B cell (primary cell): ENCODE data around the gene SHISA3. TPM values are rescaled to one million over a fixed set of nuclear protein-coding genes. Genes with fewer than 3 reads are reported as not detected.

Experiments
- ATAC-seq: fragments of 200-7000 bp; cut with Tn5 transposase; one replicate; pipeline ENCODE4 v1.10.0; 2021; ENCODE audit warnings: low read depth, mild to moderate bottlenecking, moderate number of reproducible peaks, moderate library complexity
- CTCF ChIA-PET: fragments of 350-600 bp; sonication (Branson Sonifier 250); formaldehyde crosslinking; loops from one replicate; lab custom pipeline; 2021; ENCODE audit warnings: antibody characterized with exemption, inconsistent platforms; lab: Charles Lee
- POLR2A ChIA-PET: fragments of 350-600 bp; sonication (Branson Sonifier 250); formaldehyde crosslinking; loops from one replicate; lab custom pipeline; 2021; ENCODE audit warnings: antibody characterized with exemption; lab: Charles Lee
- DNase-seq: peaks from one replicate; pipeline ENCODE4 v3.0.0; 2013
- H2AFZ ChIP-seq: 2 replicates; pipeline ENCODE4 v1.6.1; 2012; ENCODE audit warnings: mild to moderate bottlenecking, low read depth, low read length; ENCODE audit not compliant: insufficient read depth, poor library complexity, severe bottlenecking
- H3K27ac ChIP-seq, 2 donors: 1 replicate in 1 of 2; 2 replicates in 1 of 2; pipeline ENCODE4 v1.5.1; 2012 to 2013; ENCODE audit warnings: low read length in 2 of 2, mild to moderate bottlenecking in 2 of 2, moderate library complexity in 1 of 2
- H3K27me3 ChIP-seq, 4 experiments: fragments of 200-600 bp in 1 of 4; sonication (generic) in 1 of 4; replicated peaks in 1 of 4; 1 replicate in 2 of 4; 2 replicates in 2 of 4; pipeline versions ENCODE4 v1.6.1 to v1.7.0; 2013 to 2016; ENCODE audit warnings: low read length in 3 of 4, mild to moderate bottlenecking in 2 of 4, mixed read lengths in 1 of 4, moderate library complexity in 1 of 4; ENCODE audit not compliant: insufficient read depth in 4 of 4, control insufficient read depth in 3 of 4; ENCODE audit errors: control extremely low read depth in 1 of 4
- H3K36me3 ChIP-seq, 2 experiments: replicated peaks in 1 of 2; 1 replicate in 1 of 2; 2 replicates in 1 of 2; pipeline versions ENCODE4 v1.6.1 to v1.7.1; 2013; ENCODE audit warnings: low read length in 1 of 2; ENCODE audit not compliant: insufficient read depth in 2 of 2, control insufficient read depth in 1 of 2; ENCODE audit errors: control extremely low read depth in 1 of 2, extremely low read depth in 1 of 2
- H3K4me1 ChIP-seq, 2 donors: fragments of 200-600 bp in 1 of 2; sonication (generic) in 1 of 2; 1 replicate in 1 of 2; 2 replicates in 1 of 2; pipeline versions ENCODE4 v1.5.1 to v1.6.1; 2013 to 2017; ENCODE audit warnings: low read length in 2 of 2; ENCODE audit not compliant: control insufficient read depth in 2 of 2, insufficient read depth in 2 of 2
- H3K4me2 ChIP-seq: replicated peaks from 2 replicates; pipeline ENCODE3; 2012; ENCODE audit warnings: mild to moderate bottlenecking, low read depth, low read length; ENCODE audit not compliant: poor library complexity, severe bottlenecking
- H3K4me3 ChIP-seq, 5 experiments: fragments of 200-600 bp in 1 of 5; sonication (generic) in 1 of 5; 1 replicate in 3 of 5; 2 replicates in 2 of 5; pipeline versions ENCODE4 v1.5.1 to v1.7.0; 2011 to 2016; ENCODE audit warnings: low read length in 4 of 5, mild to moderate bottlenecking in 4 of 5, low read depth in 2 of 5, control low read depth in 1 of 5, moderate library complexity in 1 of 5; ENCODE audit not compliant: insufficient read depth in 1 of 5; ENCODE audit errors: control extremely low read depth in 1 of 5, extremely low read depth in 1 of 5
- H3K79me2 ChIP-seq: fragments of 200-600 bp; sonication (generic); one replicate; pipeline ENCODE4 v1.6.0; 2016; ENCODE audit warnings: low read length; ENCODE audit not compliant: control insufficient read depth, insufficient read depth
- H3K9ac ChIP-seq: fragments of 200-600 bp; sonication (generic); 2 replicates; pipeline ENCODE4 v1.6.1; 2017; ENCODE audit warnings: mild to moderate bottlenecking, low read length, moderate library complexity
- H3K9me3 ChIP-seq, 3 donors: one replicate each; pipeline versions ENCODE4 v1.6.1 to v1.7.1; 2013; ENCODE audit warnings: low read length in 2 of 3; ENCODE audit not compliant: control insufficient read depth in 2 of 3, insufficient read depth in 1 of 3; ENCODE audit errors: control extremely low read depth in 1 of 3
- H4K20me1 ChIP-seq: 2 replicates; pipeline ENCODE4 v1.6.0; 2012; ENCODE audit warnings: mild to moderate bottlenecking, low read length; ENCODE audit not compliant: insufficient read depth, control insufficient read depth, poor library complexity, severe bottlenecking
- H3K27ac Mint-ChIP-seq: one replicate; pipeline ENCODE4 v1.8.0; 2021; ENCODE audit warnings: mixed read lengths
- H3K27me3 Mint-ChIP-seq: one replicate; pipeline ENCODE4 v1.8.0; 2021; ENCODE audit warnings: mixed read lengths
- H3K4me1 Mint-ChIP-seq: one replicate; pipeline ENCODE4 v1.8.0; 2021; ENCODE audit warnings: mixed read lengths
- H3K4me3 Mint-ChIP-seq: one replicate; pipeline ENCODE4 v1.8.0; 2021; ENCODE audit warnings: mixed read lengths
- H3K9me3 Mint-ChIP-seq: one replicate; pipeline ENCODE4 v1.8.0; 2022; ENCODE audit warnings: mixed read lengths; ENCODE audit not compliant: insufficient read depth
- CTCF ChIP-seq: fragments of 200-600 bp; IDR thresholded peaks from one replicate; pipeline ENCODE4 v1.8.0; 2022; ENCODE audit warnings: antibody characterized with exemption, mild to moderate bottlenecking
- EZH2 ChIP-seq: IDR thresholded peaks from 2 replicates; pipeline ENCODE4 v1.6.1; 2012; ENCODE audit warnings: borderline replicate concordance, low read depth, mild to moderate bottlenecking, moderate library complexity, low read length; ENCODE audit not compliant: insufficient read depth, poor library complexity, severe bottlenecking
- WGBS: methylation state at CpG from one replicate; pipeline ENCODE4 v1.1.5; 2013; ENCODE audit warnings: missing lambda C conversion rate; ENCODE audit not compliant: insufficient coverage; 5-methylcytosine and 5-hydroxymethylcytosine counted together
- intact Hi-C: fragments of 100-400 bp; cut with micrococcal nuclease; formaldehyde crosslinking; loops from one replicate; pipeline ENCODE4 v1.10.0; 2022
- polyA plus RNA-seq: library from polyadenylated mRNA; depleted of rRNA; stranded (reverse); fragments of >200 nt; gene quantifications from 2 replicates; pipeline ENCODE4 v1.2.3, GENCODE V29; 2012
- total RNA-seq, 2 donors: library from RNA; stranded (reverse); fragments of 120-200 nt in 1 of 2; gene quantifications; 1 replicate in 1 of 2; 2 replicates in 1 of 2; pipeline versions ENCODE4 v1.2.3 to v1.2.4, GENCODE V29; 2013 to 2022

Gene SHISA3
- total and polyA plus RNA-seq, 2 donors (not counting 1 experiment from before 2014, with no cell fraction given) = not detected

- ChIA-PET POLR2A (no interaction called here), CTCF (no interaction called here)
- ATAC-seq (no peak), DNase-seq (no peak)
- Mint-ChIP-seq H3K27me3 (peaks cover 31% of the 10 kb centered on the region), H3K4me1 (no peaks in the 10 kb centered on the region), H3K9me3 (no peaks in the 10 kb centered on the region), H3K27ac (no peak overlapping the region), H3K4me3 (no peak overlapping the region)
- Histone ChIP-seq H3K27me3 (peaks cover 0 to 3% (median 2%) of the 10 kb centered on the region in 4 experiments), H3K27ac (no peak overlapping the region), H3K79me2 (no peaks in the 10 kb centered on the region), H3K9ac (no peak overlapping the region), H3K36me3 (no peaks in the 10 kb centered on the region), H4K20me1 (no peaks in the 10 kb centered on the region), H3K4me2 (no peak overlapping the region), H2AFZ (no peak overlapping the region), H3K9me3 (peaks cover 0 to 2% (median 0%) of the 10 kb centered on the region in 3 donors), H3K4me3 (no peak overlapping the region), H3K4me1 (no peaks in the 10 kb centered on the region)
- WGBS = 100% methylated on average over 4 of the region's 5 CpGs
- intact Hi-C loops = no loop called here
- TF ChIP-seq EZH2 (no peak), CTCF (no peak)
Observed at GRCh38 chr4:42359711-42360110, 37.6 kb upstream of the SHISA3 start.

- Mint-ChIP-seq H3K4me3 (no peak overlapping the region), H3K4me1 (no peaks in the 10 kb centered on the region), H3K9me3 (no peaks in the 10 kb centered on the region), H3K27me3 (peaks cover 27% of the 10 kb centered on the region), H3K27ac (no peak overlapping the region)
- H3K4me2 ChIP-seq = no peak overlapping the region
- ChIA-PET POLR2A (no interaction called here), CTCF (no interaction called here)
- peaks cover 0 to 2% (median 0%) of the 10 kb centered on the region in 3 donors for H3K9me3 ChIP-seq
- ATAC-seq (no peak), DNase-seq (no peak)
- no peak overlapping the region for H3K9ac ChIP-seq
- H2AFZ ChIP-seq = no peak overlapping the region
- intact Hi-C loops = no loop called here
- TF ChIP-seq EZH2 (no peak), CTCF (no peak)
- H3K4me1 ChIP-seq = no peaks in the 10 kb centered on the region
- no peaks in the 10 kb centered on the region for H4K20me1 ChIP-seq
- H3K36me3 ChIP-seq = no peaks in the 10 kb centered on the region
- H3K4me3 ChIP-seq = no peak overlapping the region
- peaks cover 0 to 3% (median 2%) of the 10 kb centered on the region in 4 experiments for H3K27me3 ChIP-seq
- no CpG with 5 or more reads among the region's 2 CpGs for WGBS
- no peak overlapping the region for H3K27ac ChIP-seq
- H3K79me2 ChIP-seq = no peaks in the 10 kb centered on the region
Observed at GRCh38 chr4:42360256-42360669, 37.0 kb upstream of the SHISA3 start.
